Measurements from ENCODE around the gene ZNF821.
"Not testable (repeated sequence)": the region's sequence is repeated elsewhere in the genome, so short reads cannot be mapped to it uniquely, and the experiment has no call there.

Gene ZNF821

GRCh38 chr16:71883849-71884638, at the start of gene ZNF821:
Gene ZNF821, minus strand, starts transcription at chr16:71884182. Its CDS starts 4,236 bp downstream, at chr16:71879946.
- DNase-seq (ENCODE audit: low read depth, low spot score): peak; percentile 26

DNA sequence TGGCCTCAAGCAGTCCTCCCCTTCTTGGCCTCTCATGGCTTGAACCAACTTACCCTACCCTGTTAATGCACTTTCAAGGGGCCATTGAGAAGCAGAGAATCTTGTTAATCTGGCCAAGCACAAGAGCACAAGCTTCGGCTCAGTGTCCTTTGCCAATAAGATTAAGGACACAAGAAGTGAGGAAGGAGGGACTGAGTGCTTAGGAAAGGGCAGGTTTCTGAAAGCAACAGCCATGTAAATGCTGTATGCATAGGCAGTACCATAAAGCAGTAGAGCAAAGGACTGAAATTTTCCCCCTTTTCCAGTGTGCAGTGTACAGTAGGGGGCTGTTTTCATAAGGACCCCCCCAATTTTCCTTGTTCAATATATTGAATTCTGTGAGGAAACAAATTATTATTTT, 49.0 kb upstream of the ZNF821 start:
- no peak for DNase-seq (ENCODE audit: low read depth, low spot score)

- no peak for DNase-seq (ENCODE audit: low read depth, low spot score)
Observed at GRCh38 chr16:71931599-71931998, 47.6 kb upstream of the ZNF821 start.

- no peak for DNase-seq (ENCODE audit: low read depth, low spot score)
Observed at GRCh38 chr16:71931001-71931400, 47.0 kb upstream of the ZNF821 start.

- DNase-seq (ENCODE audit: low read depth, low spot score): no peak
Observed at GRCh38 chr16:71930013-71930563, 46.1 kb upstream of the ZNF821 start.

DNA sequence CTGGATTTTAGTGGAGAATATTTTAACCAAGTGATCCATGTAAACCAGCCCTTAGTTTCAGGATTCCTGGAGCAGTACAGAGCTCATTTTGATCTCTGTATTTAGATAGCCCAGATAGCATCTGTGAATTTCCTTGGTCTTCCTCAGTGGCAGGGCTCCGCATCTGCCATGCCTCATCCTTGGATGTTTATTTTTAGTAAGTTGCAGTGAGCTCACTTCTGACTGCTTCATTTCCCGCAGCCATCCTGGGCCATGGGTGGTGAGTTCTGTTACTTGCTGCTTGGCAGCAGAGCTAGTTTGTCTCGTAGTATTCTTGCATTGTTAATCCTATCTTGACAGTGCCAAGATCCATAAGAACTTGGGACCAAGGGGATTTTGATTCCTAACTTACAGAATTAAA, 45.1 kb upstream of the ZNF821 start:
- DNase-seq (ENCODE audit: low read depth, low spot score): peak; percentile 51

DNA sequence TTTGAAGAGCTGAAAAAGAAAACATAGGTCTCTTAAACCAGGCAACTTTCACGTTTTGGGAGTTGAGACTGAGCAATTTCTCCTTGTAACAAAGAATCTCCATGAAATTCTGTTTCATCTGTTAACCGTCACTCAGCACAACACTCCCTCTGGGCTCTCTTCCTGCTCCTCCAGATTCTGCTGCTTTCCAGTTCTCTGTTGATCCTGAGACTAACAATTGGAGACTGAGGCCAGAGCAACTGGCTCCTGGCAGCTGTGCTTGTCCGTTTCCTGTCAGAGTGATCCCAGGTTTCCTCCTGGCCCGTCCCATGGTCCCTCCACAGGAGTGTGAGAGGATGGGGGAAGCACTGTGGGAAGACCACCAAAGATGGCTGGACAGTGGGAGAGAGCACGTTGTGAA, 43.8 kb upstream of the ZNF821 start:
- DNase-seq (ENCODE audit: low read depth, low spot score): no peak

GRCh38 chr16:71927383-71927782, 43.4 kb upstream of the ZNF821 start:
- peak; percentile 23 for DNase-seq (ENCODE audit: low read depth, low spot score)

GRCh38 chr16:71924710-71925109, 40.7 kb upstream of the ZNF821 start:
- DNase-seq (ENCODE audit: low read depth, low spot score): no peak

DNA sequence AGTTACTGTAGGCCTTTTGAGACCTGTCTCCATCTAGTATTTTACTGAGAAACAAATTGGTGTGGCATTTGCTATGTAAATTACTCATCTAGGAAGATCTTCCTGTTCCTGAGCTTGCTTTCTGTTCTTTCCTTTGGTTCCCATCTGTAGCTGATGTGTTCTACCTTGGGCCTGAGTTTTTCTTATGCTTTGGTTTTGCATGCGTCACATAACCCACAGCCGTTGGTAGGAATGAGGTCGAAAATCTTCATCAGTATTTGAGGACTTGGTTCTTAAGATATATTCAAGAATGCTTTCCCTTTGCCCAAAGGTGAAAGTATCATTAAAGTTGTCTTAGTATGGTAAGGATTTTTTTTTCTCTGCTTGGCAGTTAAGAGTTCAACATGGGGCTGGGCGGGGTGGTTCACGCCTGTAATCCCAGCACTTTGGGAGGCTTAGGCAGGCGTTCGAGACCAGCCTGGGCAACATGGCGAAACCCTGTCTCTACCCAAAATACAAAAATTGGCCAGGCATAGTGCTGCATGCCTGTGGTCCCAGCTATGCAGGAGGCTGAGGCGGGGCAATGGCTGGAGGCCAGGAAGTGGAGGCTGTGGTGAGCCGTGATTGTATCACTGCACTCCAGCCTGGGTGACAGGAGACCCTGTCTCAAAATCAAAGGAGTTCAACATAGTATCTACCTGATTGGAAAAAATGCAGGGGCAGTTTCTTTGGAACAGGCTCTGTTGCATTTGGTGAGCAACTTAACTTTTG, 40.1 kb upstream of the ZNF821 start:
- DNase-seq (ENCODE audit: low read depth, low spot score): no peak

- DNase-seq (ENCODE audit: low read depth, low spot score): no peak
Observed at GRCh38 chr16:71920658-71921057, 36.7 kb upstream of the ZNF821 start.

DNA sequence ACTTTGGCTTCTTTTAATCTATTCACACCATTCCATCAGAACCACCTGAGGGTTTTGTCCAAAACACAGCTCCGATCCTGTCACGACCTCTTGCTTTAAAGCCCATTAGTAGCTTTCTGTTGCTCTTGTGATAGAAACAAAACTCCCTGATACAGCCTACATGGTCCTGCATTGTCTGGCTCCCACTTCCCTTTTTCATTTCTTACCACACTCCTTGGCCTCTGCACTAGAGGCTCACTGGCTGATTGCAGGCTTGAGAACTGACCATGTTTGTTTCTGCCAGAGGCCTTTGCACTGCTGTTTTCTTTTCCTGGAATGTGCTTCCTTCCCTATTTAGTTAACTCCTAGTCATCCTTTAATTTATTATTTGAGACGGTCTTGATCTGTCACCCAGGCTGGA, 35.1 kb upstream of the ZNF821 start:
- no peak for DNase-seq (ENCODE audit: low read depth, low spot score)

- DNase-seq (ENCODE audit: low read depth, low spot score): no peak
Observed at GRCh38 chr16:71917900-71918299, 33.9 kb upstream of the ZNF821 start.

- no peak for DNase-seq (ENCODE audit: low read depth, low spot score)
Observed at GRCh38 chr16:71916397-71916920, 32.5 kb upstream of the ZNF821 start.

DNA sequence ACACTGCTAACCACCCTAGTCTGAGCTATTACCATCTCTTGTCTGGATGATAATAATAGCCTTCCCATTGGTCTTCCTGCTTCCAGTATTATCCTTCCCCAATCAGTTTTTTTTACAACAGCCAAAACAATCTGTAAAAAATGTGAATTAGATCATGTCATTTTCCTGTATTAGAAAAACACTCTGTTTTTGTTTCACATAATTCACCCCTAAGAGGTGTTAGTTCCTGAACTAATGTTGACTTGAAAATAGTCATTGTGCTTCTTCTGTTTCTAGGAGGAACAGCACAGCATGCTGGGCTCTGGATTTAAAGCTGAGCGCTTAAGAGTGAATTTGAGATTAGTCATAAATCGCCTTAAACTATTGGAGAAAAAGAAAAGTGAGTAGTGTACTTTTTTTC, 31.4 kb upstream of the ZNF821 start:
- no peak for DNase-seq (ENCODE audit: low read depth, low spot score)

DNA sequence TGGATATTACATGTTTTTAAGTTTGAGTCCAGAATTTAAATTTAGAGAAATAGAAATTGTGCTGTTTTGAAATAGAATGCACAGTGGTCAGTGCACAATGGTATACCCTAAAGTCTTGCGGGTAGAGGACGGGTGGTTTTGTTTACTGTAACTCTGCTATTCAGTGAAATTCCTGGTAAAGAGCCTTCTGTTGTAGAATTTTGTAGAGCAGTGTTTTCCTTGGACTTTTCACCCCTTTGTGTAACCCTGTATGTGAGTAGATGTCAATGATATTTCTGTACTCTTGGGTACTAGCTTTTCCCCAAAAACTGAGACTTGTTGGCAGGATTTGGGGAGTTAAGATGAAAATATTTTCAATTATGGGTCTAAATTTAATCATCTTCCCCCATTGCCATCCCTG, 30.8 kb upstream of the ZNF821 start:
- DNase-seq (ENCODE audit: low read depth, low spot score): no peak

- DNase-seq (ENCODE audit: low read depth, low spot score): no peak
Observed at GRCh38 chr16:71912534-71913275, 28.7 kb upstream of the ZNF821 start.

DNA sequence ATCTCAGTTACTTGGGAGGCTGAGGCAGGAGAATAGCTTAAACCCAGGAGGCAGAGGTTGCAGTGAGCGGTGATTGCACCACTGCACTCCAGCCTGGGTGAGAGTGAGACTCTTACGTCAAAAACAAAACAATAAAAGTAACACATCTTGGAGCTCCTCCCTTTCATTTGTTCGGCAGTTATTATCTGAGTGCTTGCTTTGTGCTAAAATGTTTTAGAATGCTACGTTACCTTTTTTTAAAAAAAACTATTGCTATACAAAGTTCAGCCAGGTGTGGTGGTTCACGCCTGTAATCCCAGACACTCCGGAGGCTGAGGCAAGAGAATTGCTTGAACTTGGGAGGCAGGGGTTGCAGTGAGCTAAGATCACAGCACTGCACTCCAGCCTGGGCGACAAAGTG, 27.1 kb upstream of the ZNF821 start:
- DNase-seq (ENCODE audit: low read depth, low spot score): no peak

GRCh38 chr16:71905765-71906164, 21.8 kb upstream of the ZNF821 start:
- not testable (repeated sequence) for DNase-seq (ENCODE audit: low read depth, low spot score)

GRCh38 chr16:71904239-71904638, 20.3 kb upstream of the ZNF821 start:
- DNase-seq (ENCODE audit: low read depth, low spot score): no peak

DNA sequence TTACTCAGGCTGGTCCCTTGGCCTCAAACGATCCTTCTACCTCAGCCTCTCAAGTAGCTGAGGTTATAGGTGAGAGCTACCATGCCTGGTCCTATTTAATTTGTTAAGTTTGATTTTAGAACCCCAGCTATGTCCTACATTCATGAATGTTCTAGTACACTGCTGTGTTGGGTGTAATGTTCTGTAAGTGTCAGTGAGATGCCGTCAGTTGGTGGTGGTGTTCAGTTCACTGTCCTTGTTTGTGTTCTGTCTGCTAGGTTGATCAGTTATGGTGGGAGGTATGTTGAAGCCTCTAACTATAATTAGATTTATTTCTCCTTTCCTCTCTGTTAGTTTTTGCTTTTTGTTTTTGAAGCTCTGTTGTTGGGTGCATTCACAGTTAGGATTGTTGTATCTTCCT, 19.6 kb upstream of the ZNF821 start:
- no peak for DNase-seq (ENCODE audit: low read depth, low spot score)
